Naive thymus-derived CD4-positive, alpha-beta T cell (primary cell): ENCODE results near the gene LMAN1. TPM values are rescaled to one million over a fixed set of nuclear protein-coding genes. Genes with fewer than 3 reads are reported as not detected.

ENCODE experiments used
- ATAC-seq: fragments of 150-1000 bp; cut with Tn5 transposase; 2 replicates; pipeline ENCODE4 v1.10.0; 2021; ENCODE audit warnings: mild to moderate bottlenecking, moderate library complexity
- CTCF ChIA-PET: fragments of 350-600 bp; sonication (Branson Sonifier 250); formaldehyde crosslinking; loops from one replicate; lab custom pipeline; 2021; ENCODE audit warnings: antibody characterized with exemption; lab: Charles Lee
- POLR2A ChIA-PET: fragments of 350-600 bp; sonication (Branson Sonifier 250); formaldehyde crosslinking; loops from one replicate; lab custom pipeline; 2021; ENCODE audit warnings: antibody characterized with exemption, inconsistent platforms; lab: Charles Lee
- DNase-seq, 9 donors: peaks; one replicate each; pipeline versions ENCODE4 v3.0.0 to v3.0.0-alpha.2; 2020 to 2022; ENCODE audit warnings: mixed read lengths in 1 of 9
- H3K27ac ChIP-seq: one replicate; pipeline ENCODE4 v1.7.0; 2013; ENCODE audit warnings: mild to moderate bottlenecking, low read depth, low read length, moderate library complexity
- H3K27me3 ChIP-seq, 2 donors: one replicate each; pipeline ENCODE4 v1.7.0; 2013; ENCODE audit warnings: low read length in 2 of 2, mild to moderate bottlenecking in 2 of 2, moderate library complexity in 2 of 2; ENCODE audit not compliant: control insufficient read depth in 2 of 2, insufficient read depth in 2 of 2
- H3K36me3 ChIP-seq, 3 experiments: 1 replicate in 2 of 3; 2 replicates in 1 of 3; pipeline ENCODE4 v1.7.0; 2013; ENCODE audit warnings: low read length in 3 of 3, mild to moderate bottlenecking in 3 of 3, moderate library complexity in 1 of 3; ENCODE audit not compliant: insufficient read depth in 3 of 3, control insufficient read depth in 2 of 3
- H3K4me1 ChIP-seq, 2 donors: one replicate each; pipeline ENCODE4 v1.7.0; 2013; ENCODE audit warnings: low read length in 2 of 2, mild to moderate bottlenecking in 2 of 2, moderate library complexity in 1 of 2; ENCODE audit not compliant: control insufficient read depth in 2 of 2, insufficient read depth in 2 of 2
- H3K4me3 ChIP-seq: 2 replicates; pipeline ENCODE4 v1.7.0; 2013; ENCODE audit warnings: mild to moderate bottlenecking, low read length
- H3K9me3 ChIP-seq, 3 experiments: 1 replicate in 2 of 3; 2 replicates in 1 of 3; pipeline ENCODE4 v1.7.0; 2013; ENCODE audit warnings: low read length in 3 of 3; ENCODE audit not compliant: control insufficient read depth in 2 of 3
- H3K27ac Mint-ChIP-seq, 9 donors: one replicate each; pipeline ENCODE4 v1.8.0; 2020 to 2022; ENCODE audit warnings: mixed read lengths in 9 of 9, mild to moderate bottlenecking in 8 of 9, moderate library complexity in 5 of 9, inconsistent platforms in 2 of 9
- H3K27me3 Mint-ChIP-seq, 5 donors: one replicate each; pipeline ENCODE4 v1.8.0; 2021 to 2022; ENCODE audit warnings: mixed read lengths in 5 of 5, mild to moderate bottlenecking in 1 of 5
- H3K36me3 Mint-ChIP-seq, 5 donors: one replicate each; pipeline ENCODE4 v1.8.0; 2020 to 2022; ENCODE audit warnings: mixed read lengths in 5 of 5, mild to moderate bottlenecking in 3 of 5, inconsistent platforms in 1 of 5
- H3K4me1 Mint-ChIP-seq, 7 donors: one replicate each; pipeline ENCODE4 v1.8.0; 2020 to 2022; ENCODE audit warnings: mixed read lengths in 7 of 7, mild to moderate bottlenecking in 3 of 7, inconsistent platforms in 1 of 7
- H3K4me3 Mint-ChIP-seq, 10 donors: one replicate each; pipeline ENCODE4 v1.8.0; 2020 to 2022; ENCODE audit warnings: mild to moderate bottlenecking in 10 of 10, mixed read lengths in 10 of 10, moderate library complexity in 6 of 10, inconsistent platforms in 2 of 10
- H3K9me3 Mint-ChIP-seq, 11 donors: one replicate each; pipeline ENCODE4 v1.8.0; 2020 to 2022; ENCODE audit warnings: mixed read lengths in 11 of 11, mild to moderate bottlenecking in 4 of 11, inconsistent platforms in 1 of 11, moderate library complexity in 1 of 11
- intact Hi-C, 2 donors: fragments of 100-400 bp; cut with micrococcal nuclease; formaldehyde crosslinking; loops; one replicate each; pipeline ENCODE4 v1.15.1; 2023
- polyA plus RNA-seq, 2 donors: library from polyadenylated mRNA; unstranded; fragments of 300-500 nt; fragmentation: Illumina TruSeq; gene quantifications; one replicate each; pipeline ENCODE4 v1.2.3, GENCODE V29; 2021
- total RNA-seq, 6 experiments: library from RNA in 5 of 6; stranded (reverse) in 5 of 6; gene quantifications; 1 replicate in 5 of 6; 2 replicates in 1 of 6; pipeline ENCODE4 v1.2.3 and lab custom pipeline; 2021 to 2026

The LMAN1 gene
- total and polyA plus RNA-seq, 7 experiments from 2014 or later, result 21.6 to 120 (median 38.9) TPM

GRCh38 chr18:59286341-59286740, 72.7 kb downstream of the LMAN1 start:
- CTCF ChIA-PET, result no interaction called here
- Mint-ChIP-seq H3K27ac (no peak overlapping the region), H3K9me3 (no peaks in the 10 kb centered on the region), H3K4me1 (no peaks in the 10 kb centered on the region), H3K36me3 (no peaks in the 10 kb centered on the region), H3K27me3 (peaks cover 48 to 59% (median 53%) of the 10 kb centered on the region in 5 donors), H3K4me3 (no peak overlapping the region)
- Histone ChIP-seq H3K4me1 (no peaks in the 10 kb centered on the region), H3K27ac (no peak overlapping the region), H3K4me3 (no peak overlapping the region), H3K27me3 (peaks cover 0 to 3% of the 10 kb centered on the region in 2 donors), H3K36me3 (no peaks in the 10 kb centered on the region), H3K9me3 (no peaks in the 10 kb centered on the region)
- ATAC-seq (no peak), DNase-seq (no peak)
- intact Hi-C loops, result no loop called here
- POLR2A ChIA-PET, result no interaction called here

GRCh38 chr18:59282341-59282740, 76.7 kb downstream of the LMAN1 start:
- H3K36me3 Mint-ChIP-seq, result no peaks in the 10 kb centered on the region
- H3K9me3 ChIP-seq, result no peaks in the 10 kb centered on the region
- H3K27ac Mint-ChIP-seq, result no peak overlapping the region
- H3K4me3 ChIP-seq, result no peak overlapping the region
- peaks cover 0 to 3% of the 10 kb centered on the region in 2 donors for H3K27me3 ChIP-seq
- H3K9me3 Mint-ChIP-seq, result no peaks in the 10 kb centered on the region
- intact Hi-C loops, result no loop called here
- no peak for DNase-seq
- POLR2A ChIA-PET, result no interaction called here
- peaks cover 60 to 77% (median 70%) of the 10 kb centered on the region in 5 donors for H3K27me3 Mint-ChIP-seq
- no peak overlapping the region for H3K27ac ChIP-seq
- no peak overlapping the region for H3K4me3 Mint-ChIP-seq
- ATAC-seq, result no peak
- H3K4me1 ChIP-seq, result no peaks in the 10 kb centered on the region
- no peaks in the 10 kb centered on the region for H3K36me3 ChIP-seq
- CTCF ChIA-PET, result no interaction called here
- no peaks in the 10 kb centered on the region for H3K4me1 Mint-ChIP-seq

DNA sequence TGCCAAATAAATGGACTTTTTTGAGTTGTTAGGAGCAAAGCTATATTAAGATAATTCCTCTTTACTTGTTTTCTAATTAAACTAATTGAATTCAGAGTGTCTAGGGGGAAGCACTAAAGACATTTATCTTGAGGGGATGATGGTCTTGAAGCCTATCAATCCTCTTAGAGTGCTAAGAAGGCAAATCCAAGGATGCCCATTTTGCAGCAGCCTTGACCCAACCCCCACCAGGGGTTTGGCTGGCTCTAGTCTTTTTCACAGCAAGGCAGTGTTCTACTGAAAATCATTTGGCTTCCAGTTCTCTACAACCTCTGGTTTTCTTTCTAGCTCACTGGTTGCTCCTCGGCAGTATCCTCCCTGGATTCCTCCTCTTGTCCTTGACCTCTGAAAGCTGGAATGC, 79.3 kb downstream of the LMAN1 start:
- no peak overlapping the region for H3K27ac Mint-ChIP-seq
- peaks cover 0 to 1% (median 0%) of the 10 kb centered on the region in 11 donors for H3K9me3 Mint-ChIP-seq
- CTCF ChIA-PET, result no interaction called here
- no peaks in the 10 kb centered on the region for H3K4me1 ChIP-seq
- no peak overlapping the region for H3K4me3 Mint-ChIP-seq
- intact Hi-C loops, result loop anchor here in 1 of 2 donors (10.0 kb wide), 1 partner anchor 415 kb away; the partner anchor contains the start of gene CCBE1
- H3K27me3 Mint-ChIP-seq, result peaks cover 68 to 87% (median 73%) of the 10 kb centered on the region in 5 donors
- H3K27ac ChIP-seq, result no peak overlapping the region
- no peak overlapping the region for H3K4me3 ChIP-seq
- DNase-seq, result no peak
- peaks cover 0 to 4% (median 0%) of the 10 kb centered on the region in 7 donors for H3K4me1 Mint-ChIP-seq
- peaks cover 0 to 3% (median 0%) of the 10 kb centered on the region in 5 donors for H3K36me3 Mint-ChIP-seq
- H3K27me3 ChIP-seq, result peaks cover 0 to under 1% of the 10 kb centered on the region in 2 donors
- H3K9me3 ChIP-seq, result no peaks in the 10 kb centered on the region
- POLR2A ChIA-PET, result no interaction called here
- ATAC-seq, result no peak
- no peaks in the 10 kb centered on the region for H3K36me3 ChIP-seq

- Histone ChIP-seq H3K36me3 (no peaks in the 10 kb centered on the region), H3K4me3 (no peak overlapping the region), H3K27ac (no peak overlapping the region), H3K9me3 (no peaks in the 10 kb centered on the region), H3K27me3 (no peaks in the 10 kb centered on the region), H3K4me1 (no peaks in the 10 kb centered on the region)
- Mint-ChIP-seq H3K4me3 (no peak overlapping the region), H3K27ac (no peak overlapping the region), H3K9me3 (peaks cover 0 to 1% (median 0%) of the 10 kb centered on the region in 11 donors), H3K27me3 (peaks cover 68 to 87% (median 74%) of the 10 kb centered on the region in 5 donors), H3K4me1 (peaks cover 0 to 8% (median 2%) of the 10 kb centered on the region in 7 donors), H3K36me3 (peaks cover 0 to 4% (median 0%) of the 10 kb centered on the region in 5 donors)
- ATAC-seq (no peak), DNase-seq (no peak)
- ChIA-PET CTCF (no interaction called here), POLR2A (no interaction called here)
- intact Hi-C loops, result loop anchor here in 1 of 2 donors (10.0 kb wide), 1 partner anchor 416 kb away; the partner anchor contains the start of gene CCBE1
Observed at GRCh38 chr18:59279193-59279592, 79.9 kb downstream of the LMAN1 start.

- peaks cover 2 to 8% (median 4%) of the 10 kb centered on the region in 7 donors for H3K4me1 Mint-ChIP-seq
- H3K27me3 ChIP-seq, result no peaks in the 10 kb centered on the region
- H3K4me3 Mint-ChIP-seq, result no peak overlapping the region
- H3K4me1 ChIP-seq, result no peaks in the 10 kb centered on the region
- peaks cover 0 to 1% (median 0%) of the 10 kb centered on the region in 11 donors for H3K9me3 Mint-ChIP-seq
- no peak for ATAC-seq
- DNase-seq, result no peak
- no peak overlapping the region for H3K4me3 ChIP-seq
- peaks cover 68 to 87% (median 76%) of the 10 kb centered on the region in 5 donors for H3K27me3 Mint-ChIP-seq
- CTCF ChIA-PET, result no interaction called here
- intact Hi-C loops, result loop anchor here in 1 of 2 donors (10.0 kb wide), 1 partner anchor 416 kb away; the partner anchor contains the start of gene CCBE1
- H3K27ac Mint-ChIP-seq, result no peak overlapping the region
- H3K27ac ChIP-seq, result no peak overlapping the region
- H3K36me3 ChIP-seq, result no peaks in the 10 kb centered on the region
- POLR2A ChIA-PET, result no interaction called here
- H3K36me3 Mint-ChIP-seq, result peaks cover 0 to 4% (median 0%) of the 10 kb centered on the region in 5 donors
- no peaks in the 10 kb centered on the region for H3K9me3 ChIP-seq
Observed at GRCh38 chr18:59278793-59279192, 80.3 kb downstream of the LMAN1 start.

Other genes with a start within 250 kb of the LMAN1 start
- gene SEC11C, start 219.4 kb downstream of the LMAN1 start, total RNA-seq, result 100 to 1,000 TPM in 1 of 5 experiments, 10 to 100 TPM in 4; 41.4 to 111 (median 53.8) TPM
- 100 to 1,000 TPM in 1 of 2 donors, 10 to 100 TPM in 1; 92.4 to 137 TPM for gene SEC11C, start 219.4 kb downstream of the LMAN1 start, polyA plus RNA-seq
- not detected for gene GRP, start 139.1 kb downstream of the LMAN1 start, total RNA-seq
- not detected for gene GRP, start 139.1 kb downstream of the LMAN1 start, polyA plus RNA-seq
- gene RAX, start 85.8 kb downstream of the LMAN1 start, total RNA-seq, result not detected
- not detected for gene RAX, start 85.8 kb downstream of the LMAN1 start, polyA plus RNA-seq
- not detected for gene CPLX4, start 40.6 kb downstream of the LMAN1 start, total RNA-seq
- not detected for gene CPLX4, start 40.6 kb downstream of the LMAN1 start, polyA plus RNA-seq